ENCODE data around the gene UBQLN4.
A peak's percentile ranks its signal among the peaks of the same experiment; 100 is the strongest.

UBQLN4 gene

DNA sequence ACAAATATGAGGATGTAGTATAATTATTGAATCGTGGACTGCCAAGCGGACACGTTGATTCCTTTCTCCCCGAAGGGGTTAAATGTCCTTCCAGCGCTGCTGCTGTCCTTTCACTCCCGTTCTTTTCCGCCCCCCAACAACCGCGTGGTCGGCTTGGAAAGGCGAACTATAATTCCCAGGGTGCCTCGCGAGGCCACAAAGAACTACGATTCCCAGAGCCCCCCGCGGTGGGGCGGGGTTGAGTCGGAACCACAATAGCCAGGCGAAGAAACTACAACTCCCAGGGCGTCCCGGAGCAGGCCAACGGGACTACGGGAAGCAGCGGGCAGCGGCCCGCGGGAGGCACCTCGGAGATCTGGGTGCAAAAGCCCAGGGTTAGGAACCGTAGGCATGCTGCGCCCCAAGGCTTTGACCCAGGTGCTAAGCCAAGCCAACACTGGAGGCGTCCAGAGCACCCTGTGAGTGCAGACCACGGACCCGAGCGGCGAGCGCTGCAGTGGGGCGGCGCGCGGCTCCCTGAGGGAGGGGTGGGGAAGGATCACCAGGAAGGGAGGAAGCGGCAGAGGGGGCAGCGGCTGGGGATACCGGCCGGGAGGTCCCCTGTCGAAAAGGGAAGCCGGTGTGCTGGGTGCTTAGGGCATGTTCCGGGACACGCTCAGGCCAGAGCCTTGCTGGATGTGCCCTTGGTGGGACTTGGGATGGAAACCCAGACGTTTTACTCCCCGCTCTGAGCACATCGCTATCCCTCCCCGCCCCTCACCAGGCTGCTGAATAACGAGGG, 1.1 kb upstream of the UBQLN4 start, which contains the start of gene LAMTOR2:
Gene LAMTOR2, plus strand, starts transcription at position 283 of the 781 bp plus-strand sequence. Its CDS starts 108 bp downstream, at position 391.
- H3K36me3 ChIP-seq (ENCODE audit: control insufficient read depth in 2 of 2, insufficient read depth in 1 of 2, low read length in 2 of 2), result peaks cover 0 to 38% of the 10 kb centered on the region in 2 experiments; a peak in 2 of 3 replicates
- H3K9me3 ChIP-seq (ENCODE audit: control insufficient read depth, insufficient read depth, low read depth, low read length), result no peaks in the 10 kb centered on the region
- H3K4me1 ChIP-seq (ENCODE audit: control insufficient read depth, insufficient read depth, low read length), result no peaks in the 10 kb centered on the region
- CTCF ChIA-PET, result interaction anchor here (0.6 to 1.0 kb wide), 4 partner anchors 12 to 99 kb away, joined by 3 to 5 read pairs (median 4); no protein-coding TSS in a partner anchor
- peak within 1 kb of the TSS; percentile 87 for H3K4me3 ChIP-seq (ENCODE audit: low read depth, low read length)
- H3K27ac ChIP-seq (ENCODE audit: extremely low read depth, low read depth, low read length), result peak within 1 kb of the TSS; percentile 82
- POLR2A ChIA-PET, result no interaction called here
- TF ChIP-seq SP3 (tag by site-specific recombination; IDR thresholded peaks at IDR 0.05) (peak; percentile 98), GLIS1 (tag by site-specific recombination; IDR thresholded peaks at IDR 0.05) (peak; percentile 94), ZNF157 (tag by site-specific recombination; IDR thresholded peaks at IDR 0.05) (no peak), ZSCAN23 (tag by site-specific recombination; IDR thresholded peaks at IDR 0.05) (no peak), ZEB2 (tag by site-specific recombination; IDR thresholded peaks at IDR 0.05) (peak; percentile 90), OVOL3 (tag by site-specific recombination; IDR thresholded peaks at IDR 0.05) (0 out of 2 replicates have a peak, but pooled peaks have one; percentile 37), HOXD13 (CRISPR knock-in tag; IDR thresholded peaks at IDR 0.05; ENCODE audit: borderline replicate concordance) (no peak), KLF7 (tag by site-specific recombination; IDR thresholded peaks at IDR 0.05; ENCODE audit: borderline replicate concordance) (peak; percentile 65; the same call in 1 of the 2 replicates), GLI4 (tag by site-specific recombination; IDR thresholded peaks at IDR 0.05) (no peak), ZNF701 (tag by site-specific recombination; IDR thresholded peaks at IDR 0.05) (no peak), ZNF221 (tag by site-specific recombination; IDR thresholded peaks at IDR 0.05; ENCODE audit: borderline replicate concordance) (no peak), ZNF394 (tag by site-specific recombination; IDR thresholded peaks at IDR 0.05; ENCODE audit: borderline replicate concordance) (peak; percentile 79), KLF16 (tag by site-specific recombination; IDR thresholded peaks at IDR 0.05) (peak; percentile 88), ZXDB (tag by site-specific recombination; IDR thresholded peaks at IDR 0.05) (peak; percentile 93), TRIM28 (IDR thresholded peaks at IDR 0.05; ENCODE audit: borderline replicate concordance, low read length) (peak; percentile 40; the same call in 1 of the 2 replicates), ZNF426 (tag by site-specific recombination; IDR thresholded peaks at IDR 0.05) (no peak), ZNF16 (tag by site-specific recombination; IDR thresholded peaks at IDR 0.05; ENCODE audit: low read depth) (no peak), MYNN (tag by site-specific recombination; IDR thresholded peaks at IDR 0.05; ENCODE audit: borderline replicate concordance) (no peak), ZNF623 (tag by site-specific recombination; IDR thresholded peaks at IDR 0.05) (0 out of 2 replicates have a peak, but pooled peaks have one; percentile 3), ZBTB48 (tag by site-specific recombination; IDR thresholded peaks at IDR 0.05) (peak; percentile 97), KLF10 (tag by site-specific recombination; IDR thresholded peaks at IDR 0.05) (peak; percentile 15; the same call in 1 of the 2 replicates), ZNF596 (tag by site-specific recombination; IDR thresholded peaks at IDR 0.05) (0 out of 2 replicates have a peak, but pooled peaks have one; percentile 5), ZNF660 (tag by site-specific recombination; IDR thresholded peaks at IDR 0.05) (peak; percentile 33; the same call in 1 of the 2 replicates), ZNF324 (tag by site-specific recombination; IDR thresholded peaks at IDR 0.05) (0 out of 2 replicates have a peak, but pooled peaks have one; percentile 68), EGR2 (tag by site-specific recombination; IDR thresholded peaks at IDR 0.05; ENCODE audit: low read depth) (0 out of 2 replicates have a peak, but pooled peaks have one; percentile 13), ZNF626 (tag by site-specific recombination; IDR thresholded peaks at IDR 0.05) (no peak), ZNF639 (tag by site-specific recombination; IDR thresholded peaks at IDR 0.05) (0 out of 2 replicates have a peak, but pooled peaks have one; percentile 16)
- TF ChIP-seq, protein P1, sequence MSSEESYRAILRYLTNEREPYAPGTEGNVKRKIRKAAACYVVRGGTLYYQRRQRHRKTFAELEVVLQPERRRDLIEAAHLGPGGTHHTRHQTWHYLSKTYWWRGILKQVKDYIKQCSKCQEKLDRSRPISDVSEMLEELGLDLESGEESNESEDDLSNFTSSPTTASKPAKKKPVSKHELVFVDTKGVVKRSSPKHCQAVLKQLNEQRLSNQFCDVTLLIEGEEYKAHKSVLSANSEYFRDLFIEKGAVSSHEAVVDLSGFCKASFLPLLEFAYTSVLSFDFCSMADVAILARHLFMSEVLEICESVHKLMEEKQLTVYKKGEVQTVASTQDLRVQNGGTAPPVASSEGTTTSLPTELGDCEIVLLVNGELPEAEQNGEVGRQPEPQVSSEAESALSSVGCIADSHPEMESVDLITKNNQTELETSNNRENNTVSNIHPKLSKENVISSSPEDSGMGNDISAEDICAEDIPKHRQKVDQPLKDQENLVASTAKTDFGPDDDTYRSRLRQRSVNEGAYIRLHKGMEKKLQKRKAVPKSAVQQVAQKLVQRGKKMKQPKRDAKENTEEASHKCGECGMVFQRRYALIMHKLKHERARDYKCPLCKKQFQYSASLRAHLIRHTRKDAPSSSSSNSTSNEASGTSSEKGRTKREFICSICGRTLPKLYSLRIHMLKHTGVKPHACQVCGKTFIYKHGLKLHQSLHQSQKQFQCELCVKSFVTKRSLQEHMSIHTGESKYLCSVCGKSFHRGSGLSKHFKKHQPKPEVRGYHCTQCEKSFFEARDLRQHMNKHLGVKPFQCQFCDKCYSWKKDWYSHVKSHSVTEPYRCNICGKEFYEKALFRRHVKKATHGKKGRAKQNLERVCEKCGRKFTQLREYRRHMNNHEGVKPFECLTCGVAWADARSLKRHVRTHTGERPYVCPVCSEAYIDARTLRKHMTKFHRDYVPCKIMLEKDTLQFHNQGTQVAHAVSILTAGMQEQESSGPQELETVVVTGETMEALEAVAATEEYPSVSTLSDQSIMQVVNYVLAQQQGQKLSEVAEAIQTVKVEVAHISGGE (tag by site-specific recombination; conservative IDR thresholded peaks at IDR 0.05; ENCODE audit: low read depth), result peak; percentile 88
- TF ChIP-seq, protein P2, sequence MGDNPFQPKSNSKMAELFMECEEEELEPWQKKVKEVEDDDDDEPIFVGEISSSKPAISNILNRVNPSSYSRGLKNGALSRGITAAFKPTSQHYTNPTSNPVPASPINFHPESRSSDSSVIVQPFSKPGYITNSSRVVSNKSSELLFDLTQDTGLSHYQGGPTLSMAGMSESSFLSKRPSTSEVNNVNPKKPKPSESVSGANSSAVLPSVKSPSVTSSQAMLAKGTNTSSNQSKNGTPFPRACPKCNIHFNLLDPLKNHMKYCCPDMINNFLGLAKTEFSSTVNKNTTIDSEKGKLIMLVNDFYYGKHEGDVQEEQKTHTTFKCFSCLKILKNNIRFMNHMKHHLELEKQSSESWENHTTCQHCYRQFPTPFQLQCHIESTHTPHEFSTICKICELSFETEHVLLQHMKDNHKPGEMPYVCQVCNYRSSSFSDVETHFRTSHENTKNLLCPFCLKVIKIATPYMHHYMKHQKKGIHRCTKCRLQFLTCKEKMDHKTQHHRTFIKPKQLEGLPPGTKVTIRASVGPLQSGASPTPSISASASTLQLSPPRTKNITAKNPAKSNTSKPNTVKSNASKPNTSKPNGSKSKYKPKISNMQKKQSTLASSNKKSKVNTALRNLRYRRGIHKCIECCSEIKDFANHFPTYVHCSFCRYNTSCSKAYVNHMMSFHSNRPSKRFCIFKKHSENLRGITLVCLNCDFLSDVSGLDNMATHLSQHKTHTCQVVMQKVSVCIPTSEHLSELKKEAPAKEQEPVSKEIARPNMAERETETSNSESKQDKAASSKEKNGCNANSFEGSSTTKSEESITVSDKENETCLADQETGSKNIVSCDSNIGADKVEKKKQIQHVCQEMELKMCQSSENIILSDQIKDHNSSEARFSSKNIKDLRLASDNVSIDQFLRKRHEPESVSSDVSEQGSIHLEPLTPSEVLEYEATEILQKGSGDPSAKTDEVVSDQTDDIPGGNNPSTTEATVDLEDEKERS (tag by site-specific recombination; IDR thresholded peaks at IDR 0.05), result no peak
